WERI-Rb-1 (cell line): ENCODE measurements around the gene NXN.
"Not testable (repeated sequence)": the region's sequence is repeated elsewhere in the genome, so short reads cannot be mapped to it uniquely, and the experiment has no call there.

Experiments
- DNase-seq: peaks from one replicate; pipeline ENCODE4 v3.0.0-alpha.2; 2020
- H3K27ac ChIP-seq: fragments of 250-450 bp; sonication (Bioruptor Pico); 2 replicates; pipeline ENCODE4 v1.5.1; 2020; ENCODE audit warnings: mild to moderate bottlenecking, moderate library complexity
- H3K27me3 ChIP-seq: fragments of 250-450 bp; sonication (Bioruptor Pico); 2 replicates; pipeline ENCODE4 v1.5.1; 2021; ENCODE audit warnings: mild to moderate bottlenecking, low read depth, moderate library complexity; ENCODE audit not compliant: insufficient read depth, severe bottlenecking
- H3K36me3 ChIP-seq: fragments of 250-450 bp; sonication (Bioruptor Pico); 2 replicates; pipeline ENCODE4 v1.5.1; 2020; ENCODE audit warnings: mild to moderate bottlenecking, moderate library complexity
- H3K4me3 ChIP-seq: 2 replicates; pipeline ENCODE4 v1.5.1; 2011; ENCODE audit warnings: low read depth, mild to moderate bottlenecking, control low read depth, low read length
- H3K9me3 ChIP-seq: fragments of 250-450 bp; sonication (Bioruptor Pico); 2 replicates; pipeline ENCODE4 v1.5.1; 2021; ENCODE audit warnings: mild to moderate bottlenecking, moderate library complexity; ENCODE audit not compliant: severe bottlenecking
- TF ChIP-seq, protein P1 (sequence below): IDR thresholded peaks from 2 replicates; pipeline ENCODE4 v1.5.1; 2011; ENCODE audit warnings: low read depth, mild to moderate bottlenecking, control low read depth, inconsistent platforms, low read length

The NXN gene

DNA sequence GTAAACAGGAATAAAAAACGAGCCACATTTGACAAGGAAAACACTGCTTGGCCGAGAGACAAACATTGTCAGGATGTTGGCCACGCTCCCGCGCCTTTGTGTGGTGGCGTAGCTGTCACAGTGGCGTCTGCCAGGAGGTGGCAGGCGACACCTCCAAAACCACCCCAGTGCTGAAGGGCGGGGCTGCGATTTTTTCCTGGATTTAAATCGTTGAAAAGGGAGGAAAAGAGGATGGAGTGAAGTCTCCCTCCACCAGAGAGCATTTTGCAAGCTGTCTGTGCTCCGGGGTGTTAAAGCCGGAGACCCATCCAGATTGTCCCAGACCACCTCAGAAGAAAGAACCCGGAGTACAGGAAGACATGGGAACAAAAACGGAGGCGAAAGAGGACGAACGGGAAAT is 184.7 kb downstream of the NXN start:
- TF ChIP-seq, protein P1, sequence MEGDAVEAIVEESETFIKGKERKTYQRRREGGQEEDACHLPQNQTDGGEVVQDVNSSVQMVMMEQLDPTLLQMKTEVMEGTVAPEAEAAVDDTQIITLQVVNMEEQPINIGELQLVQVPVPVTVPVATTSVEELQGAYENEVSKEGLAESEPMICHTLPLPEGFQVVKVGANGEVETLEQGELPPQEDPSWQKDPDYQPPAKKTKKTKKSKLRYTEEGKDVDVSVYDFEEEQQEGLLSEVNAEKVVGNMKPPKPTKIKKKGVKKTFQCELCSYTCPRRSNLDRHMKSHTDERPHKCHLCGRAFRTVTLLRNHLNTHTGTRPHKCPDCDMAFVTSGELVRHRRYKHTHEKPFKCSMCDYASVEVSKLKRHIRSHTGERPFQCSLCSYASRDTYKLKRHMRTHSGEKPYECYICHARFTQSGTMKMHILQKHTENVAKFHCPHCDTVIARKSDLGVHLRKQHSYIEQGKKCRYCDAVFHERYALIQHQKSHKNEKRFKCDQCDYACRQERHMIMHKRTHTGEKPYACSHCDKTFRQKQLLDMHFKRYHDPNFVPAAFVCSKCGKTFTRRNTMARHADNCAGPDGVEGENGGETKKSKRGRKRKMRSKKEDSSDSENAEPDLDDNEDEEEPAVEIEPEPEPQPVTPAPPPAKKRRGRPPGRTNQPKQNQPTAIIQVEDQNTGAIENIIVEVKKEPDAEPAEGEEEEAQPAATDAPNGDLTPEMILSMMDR: peak; percentile 89
- peak; percentile 78 for DNase-seq
- Histone ChIP-seq H3K27ac (peak overlapping the region; percentile 62), H3K36me3 (peaks cover 40% of the 10 kb centered on the region), H3K9me3 (no peaks in the 10 kb centered on the region), H3K27me3 (no peaks in the 10 kb centered on the region), H3K4me3 (no peak overlapping the region)

DNA sequence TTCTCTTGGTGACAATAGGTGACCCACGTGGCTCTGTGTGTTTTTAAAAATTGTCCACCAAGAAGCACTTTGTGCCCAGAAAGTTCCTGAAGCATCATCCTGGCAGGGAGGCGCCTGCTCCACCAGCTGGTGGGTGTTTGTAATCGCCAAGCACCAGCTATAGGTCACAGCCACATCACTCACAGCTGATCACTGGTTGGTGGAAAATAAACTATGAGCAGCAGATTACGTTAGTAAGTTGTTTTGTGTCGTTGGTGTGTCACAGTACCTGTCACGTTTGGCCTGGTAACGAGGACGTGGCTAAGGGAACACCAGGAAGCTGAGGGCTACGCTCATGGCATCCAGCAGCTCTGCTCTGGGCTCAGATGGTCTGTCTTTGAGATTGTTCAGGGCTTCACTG is 187.3 kb downstream of the NXN start:
- no peaks in the 10 kb centered on the region for H3K27me3 ChIP-seq
- no peak for DNase-seq
- H3K4me3 ChIP-seq: no peak overlapping the region
- H3K36me3 ChIP-seq: peaks cover 54% of the 10 kb centered on the region
- peak overlapping the region; percentile 42 for H3K27ac ChIP-seq
- H3K9me3 ChIP-seq: no peaks in the 10 kb centered on the region
- TF ChIP-seq, protein P1: no peak

DNA sequence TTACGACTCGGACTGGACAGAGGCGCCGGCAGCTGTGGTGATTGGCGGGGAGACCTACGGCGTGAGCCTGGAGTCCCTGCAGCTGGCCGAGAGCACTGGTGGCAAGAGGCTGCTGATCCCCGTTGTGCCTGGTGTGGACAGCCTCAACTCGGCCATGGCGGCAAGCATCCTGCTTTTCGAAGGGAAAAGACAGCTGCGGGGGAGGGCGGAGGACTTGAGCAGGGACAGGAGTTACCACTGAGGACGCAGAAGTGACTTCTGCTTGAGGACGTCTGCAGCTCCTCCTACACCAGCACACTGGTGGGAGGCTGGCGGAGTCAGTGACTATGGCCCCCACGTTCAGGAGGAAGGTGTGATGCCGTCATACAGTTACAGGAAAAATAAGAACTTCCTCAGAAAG is 187.7 kb downstream of the NXN start:
- TF ChIP-seq, protein P1: no peak
- Histone ChIP-seq H3K27ac (no peak overlapping the region), H3K9me3 (no peaks in the 10 kb centered on the region), H3K4me3 (no peak overlapping the region), H3K36me3 (peaks cover 54% of the 10 kb centered on the region), H3K27me3 (no peaks in the 10 kb centered on the region)
- DNase-seq: no peak

DNA sequence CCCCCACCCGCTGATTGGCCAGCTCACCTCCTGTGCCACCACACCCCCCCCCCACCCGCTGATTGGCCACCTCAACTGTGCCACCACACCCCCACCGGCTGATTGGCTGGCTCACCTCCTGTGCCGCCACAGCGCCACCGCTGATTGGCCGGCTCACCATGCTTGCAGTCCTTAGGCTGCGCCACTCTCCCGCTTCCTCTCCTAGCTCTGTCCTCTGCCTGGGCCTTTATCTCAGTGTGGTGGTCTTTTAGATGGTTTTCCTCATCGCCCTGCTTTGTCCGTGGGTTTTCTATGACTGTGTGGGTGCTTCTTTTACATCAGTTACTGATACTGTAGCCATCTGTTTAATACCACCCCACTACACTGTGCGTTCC is 188.7 kb downstream of the NXN start:
- H3K4me3 ChIP-seq, DNase-seq, H3K27ac ChIP-seq, H3K27me3 ChIP-seq, H3K9me3 ChIP-seq: not testable (repeated sequence)
- peaks cover 53% of the 10 kb centered on the region for H3K36me3 ChIP-seq

DNA sequence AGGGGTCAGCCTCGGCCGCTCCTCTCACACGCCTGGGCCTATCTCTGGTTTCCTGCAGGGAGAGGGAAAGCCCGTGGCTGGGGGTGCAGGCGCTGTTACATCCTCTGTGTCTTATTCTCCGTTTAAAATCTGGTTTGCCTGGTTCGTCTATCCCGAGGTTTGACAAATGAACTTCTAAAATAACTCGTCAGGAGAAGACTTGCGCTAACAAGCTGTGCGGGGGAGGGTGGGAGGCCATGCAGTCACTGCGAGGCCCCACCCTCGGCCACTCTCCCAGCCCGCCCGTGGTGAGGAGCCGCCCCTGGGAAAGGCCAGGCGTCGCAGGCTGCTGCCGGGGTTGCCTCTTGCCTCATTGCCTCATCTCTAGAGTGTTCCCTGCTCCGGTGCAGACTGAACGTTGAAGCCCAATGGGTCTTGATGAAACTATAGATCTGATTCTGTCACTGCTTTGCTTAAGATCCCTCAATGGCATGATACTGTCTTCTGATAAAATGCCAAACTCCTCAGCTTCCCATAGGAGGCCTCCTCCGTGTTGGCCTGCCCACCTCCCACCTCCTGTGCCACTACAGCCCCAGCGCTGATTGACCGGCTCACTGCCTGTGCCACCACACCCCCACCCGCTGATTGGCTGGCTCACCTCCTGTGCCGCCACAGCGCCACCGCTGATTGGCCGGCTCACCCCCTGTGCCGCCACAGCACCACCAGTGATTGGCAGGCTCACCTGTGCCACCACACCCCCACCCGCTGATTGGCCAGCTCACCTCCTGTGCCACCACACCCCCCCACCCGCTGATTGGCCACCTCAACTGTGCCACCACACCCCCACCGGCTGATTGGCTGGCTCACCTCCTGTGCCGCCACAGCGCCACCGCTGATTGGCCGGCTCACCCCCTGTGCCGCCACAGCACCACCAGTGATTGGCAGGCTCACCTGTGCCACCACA is 189.4 kb downstream of the NXN start:
- H3K36me3 ChIP-seq: peaks cover 52% of the 10 kb centered on the region
- not testable (repeated sequence) for H3K9me3 ChIP-seq, DNase-seq, H3K27me3 ChIP-seq, H3K27ac ChIP-seq, H3K4me3 ChIP-seq

DNA sequence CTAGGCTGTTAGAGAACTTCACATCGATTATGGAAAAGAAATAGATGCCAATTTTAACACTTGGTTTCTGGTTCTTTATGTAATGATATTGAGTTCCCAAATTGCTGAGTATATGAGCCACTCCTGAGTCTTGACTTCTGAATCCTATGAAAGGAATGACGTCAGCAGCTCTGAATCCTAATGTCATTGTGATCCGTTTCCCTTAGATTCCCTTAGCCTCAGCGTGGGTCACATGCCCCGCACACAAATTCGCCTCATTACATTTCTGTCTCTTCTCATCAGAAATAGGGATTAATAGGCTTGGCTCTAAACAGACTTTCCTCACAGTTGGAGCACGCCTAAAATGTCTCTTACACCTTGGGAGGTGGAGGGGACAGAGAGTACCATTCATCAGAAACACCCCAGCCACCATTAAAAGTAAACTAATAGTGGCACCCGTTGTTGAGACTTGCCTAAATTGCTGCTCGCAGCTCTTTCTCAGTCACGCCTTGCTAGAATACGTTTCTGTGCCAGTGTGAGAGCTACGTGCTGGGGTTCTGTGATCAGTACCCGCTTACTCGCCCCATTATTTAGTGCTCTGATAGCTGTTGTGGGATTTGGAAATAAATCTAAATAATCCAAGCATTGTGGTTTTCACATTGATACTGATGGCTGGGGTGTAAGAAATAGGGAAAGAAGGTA is 190.3 kb downstream of the NXN start:
- Histone ChIP-seq H3K36me3 (peaks cover 57% of the 10 kb centered on the region), H3K27me3 (no peaks in the 10 kb centered on the region), H3K27ac (no peak overlapping the region), H3K4me3 (no peak overlapping the region), H3K9me3 (no peaks in the 10 kb centered on the region)
- no peak for DNase-seq
- TF ChIP-seq, protein P1: no peak
